ENCODE results near the gene KISS1R.

Gene KISS1R

DNA sequence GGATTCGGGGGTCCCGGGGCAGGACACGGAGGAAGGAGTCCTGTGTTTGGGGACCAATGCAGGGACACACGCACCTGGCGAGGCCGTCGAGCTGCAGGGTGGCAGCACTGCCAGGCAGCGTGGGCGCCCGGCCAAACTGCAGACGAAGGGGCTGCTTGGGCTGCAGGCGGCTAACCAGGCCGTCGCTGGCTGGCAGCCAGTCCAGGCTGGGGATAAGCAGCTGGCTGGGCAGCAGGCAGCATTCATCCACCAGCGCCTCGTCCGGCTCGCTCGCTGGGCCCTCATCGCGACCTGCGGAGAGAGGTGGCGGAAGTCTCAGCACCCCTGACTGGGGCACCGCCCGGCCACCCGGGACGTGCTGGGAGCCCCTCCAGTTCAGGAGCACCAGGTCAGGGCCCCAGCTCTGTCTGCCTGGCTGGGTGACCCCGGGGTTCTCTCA is 46.2 kb upstream of the KISS1R start:
- TF ChIP-seq, protein P1, sequence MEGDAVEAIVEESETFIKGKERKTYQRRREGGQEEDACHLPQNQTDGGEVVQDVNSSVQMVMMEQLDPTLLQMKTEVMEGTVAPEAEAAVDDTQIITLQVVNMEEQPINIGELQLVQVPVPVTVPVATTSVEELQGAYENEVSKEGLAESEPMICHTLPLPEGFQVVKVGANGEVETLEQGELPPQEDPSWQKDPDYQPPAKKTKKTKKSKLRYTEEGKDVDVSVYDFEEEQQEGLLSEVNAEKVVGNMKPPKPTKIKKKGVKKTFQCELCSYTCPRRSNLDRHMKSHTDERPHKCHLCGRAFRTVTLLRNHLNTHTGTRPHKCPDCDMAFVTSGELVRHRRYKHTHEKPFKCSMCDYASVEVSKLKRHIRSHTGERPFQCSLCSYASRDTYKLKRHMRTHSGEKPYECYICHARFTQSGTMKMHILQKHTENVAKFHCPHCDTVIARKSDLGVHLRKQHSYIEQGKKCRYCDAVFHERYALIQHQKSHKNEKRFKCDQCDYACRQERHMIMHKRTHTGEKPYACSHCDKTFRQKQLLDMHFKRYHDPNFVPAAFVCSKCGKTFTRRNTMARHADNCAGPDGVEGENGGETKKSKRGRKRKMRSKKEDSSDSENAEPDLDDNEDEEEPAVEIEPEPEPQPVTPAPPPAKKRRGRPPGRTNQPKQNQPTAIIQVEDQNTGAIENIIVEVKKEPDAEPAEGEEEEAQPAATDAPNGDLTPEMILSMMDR (IDR thresholded peaks at IDR 0.05; ENCODE audit: low read depth, low read length, missing control alignments): no peak
- in situ Hi-C loops (cut with HindIII; ENCODE audit: low sequenced_read_pairs): no loop called here
- no peak for DNase-seq (ENCODE audit: low read depth)
- H3K4me3 ChIP-seq (ENCODE audit: low read depth, low read length): no peak overlapping the region

DNA sequence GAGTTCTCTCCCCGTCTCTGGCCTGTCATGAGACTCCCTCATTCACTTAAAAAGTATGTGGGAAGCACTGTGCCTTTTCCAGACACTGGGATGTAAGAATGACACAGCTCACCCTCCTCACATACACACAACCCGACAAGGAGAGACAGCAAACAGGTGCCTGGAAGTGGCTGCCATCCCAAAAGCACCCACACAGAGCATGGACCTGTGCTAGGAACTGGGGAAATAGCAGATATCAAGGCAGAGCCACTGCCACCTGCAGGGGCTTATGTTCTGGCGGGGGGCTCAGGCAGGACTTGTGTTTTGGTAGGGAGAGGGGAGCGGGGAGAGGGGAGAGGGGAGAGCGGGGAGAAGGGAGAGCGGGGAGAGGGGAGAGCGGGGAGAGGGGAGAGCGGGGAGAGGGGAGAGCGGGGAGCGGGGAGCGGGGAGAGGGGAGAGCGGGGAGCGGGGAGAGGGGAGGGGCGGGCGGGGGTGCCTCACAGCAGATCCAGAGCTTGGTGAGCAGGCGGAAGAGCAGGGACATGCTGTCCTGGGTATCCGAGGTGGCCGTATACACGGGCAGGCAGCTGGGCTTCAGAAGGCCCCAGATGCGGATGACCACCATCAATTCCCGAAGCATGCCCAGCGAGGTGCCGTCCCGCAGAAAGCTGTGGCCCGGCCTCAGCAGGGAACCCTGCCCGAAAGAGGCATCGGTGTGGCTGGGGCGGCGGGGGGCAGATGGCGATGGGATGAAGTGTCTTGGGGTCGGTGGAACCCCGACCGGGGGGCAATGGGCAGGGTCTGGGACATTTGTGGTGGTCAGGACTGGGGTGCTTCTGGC is 45.5 kb upstream of the KISS1R start:
- DNase-seq (ENCODE audit: low read depth): no peak
- H3K4me3 ChIP-seq (ENCODE audit: low read depth, low read length): no peak overlapping the region
- in situ Hi-C loops (cut with HindIII; ENCODE audit: low sequenced_read_pairs): no loop called here
- TF ChIP-seq, protein P1 (IDR thresholded peaks at IDR 0.05; ENCODE audit: low read depth, low read length, missing control alignments): no peak

DNA sequence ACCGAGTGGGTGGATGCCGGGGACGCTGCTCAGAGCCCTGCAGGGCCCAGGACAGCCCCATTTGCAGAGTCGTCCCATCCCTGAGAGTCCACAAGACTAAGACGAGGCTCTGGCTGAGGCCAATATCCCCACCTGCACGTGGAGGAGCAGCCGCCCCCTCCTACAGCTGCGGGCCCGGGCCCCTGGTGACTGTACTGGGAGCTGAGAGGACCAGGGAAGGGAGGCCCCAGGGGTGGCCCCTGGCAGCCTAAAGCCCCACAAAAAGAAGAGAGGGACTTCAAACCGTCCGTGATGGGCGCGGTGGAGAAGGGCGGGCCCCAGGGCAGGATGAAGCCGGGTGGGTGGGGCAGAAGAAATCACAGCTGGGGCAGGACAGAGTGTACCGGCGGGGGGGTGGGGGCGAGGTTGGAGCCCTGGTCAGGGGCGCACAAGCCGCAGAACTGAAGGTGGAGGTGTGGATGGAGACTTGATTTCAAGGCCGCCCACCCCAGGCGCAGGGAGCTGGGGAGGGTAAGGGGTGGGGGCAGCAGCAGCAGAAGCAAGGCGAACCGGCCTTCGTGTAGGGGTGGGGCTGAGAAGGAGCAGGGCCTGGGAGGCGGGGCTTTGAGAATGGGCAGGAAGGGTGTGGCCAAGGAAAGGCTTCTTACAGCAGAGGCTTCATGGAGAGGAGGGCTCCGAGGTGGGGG is 44.7 kb upstream of the KISS1R start:
- in situ Hi-C loops (cut with HindIII; ENCODE audit: low sequenced_read_pairs): no loop called here
- TF ChIP-seq, protein P1 (IDR thresholded peaks at IDR 0.05; ENCODE audit: low read depth, low read length, missing control alignments): no peak
- H3K4me3 ChIP-seq (ENCODE audit: low read depth, low read length): no peak overlapping the region
- DNase-seq (ENCODE audit: low read depth): no peak

DNA sequence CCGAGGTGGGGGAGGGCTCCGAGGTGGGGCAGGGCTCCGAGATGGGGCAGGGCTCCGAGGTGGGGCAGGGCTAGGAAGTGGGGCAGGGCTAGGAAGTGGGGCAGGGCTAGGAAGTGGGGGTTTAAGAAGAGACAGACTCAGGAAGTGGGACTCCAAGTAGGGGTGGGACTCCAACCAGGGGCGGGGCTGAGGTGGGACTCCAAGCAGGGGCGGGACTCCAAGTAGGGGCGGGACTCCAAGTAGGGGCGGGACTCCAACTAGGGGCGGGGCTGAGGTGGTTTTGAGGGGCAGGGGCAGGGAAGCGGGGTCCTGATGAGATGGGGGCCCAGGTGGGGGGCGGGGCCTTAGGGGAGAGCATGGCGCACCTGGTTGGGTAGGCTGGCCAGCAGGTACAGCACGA is 44.0 kb upstream of the KISS1R start:
- H3K4me3 ChIP-seq (ENCODE audit: low read depth, low read length): no peak overlapping the region
- TF ChIP-seq, protein P1 (IDR thresholded peaks at IDR 0.05; ENCODE audit: low read depth, low read length, missing control alignments): no peak
- in situ Hi-C loops (cut with HindIII; ENCODE audit: low sequenced_read_pairs): no loop called here
- no peak for DNase-seq (ENCODE audit: low read depth)

DNA sequence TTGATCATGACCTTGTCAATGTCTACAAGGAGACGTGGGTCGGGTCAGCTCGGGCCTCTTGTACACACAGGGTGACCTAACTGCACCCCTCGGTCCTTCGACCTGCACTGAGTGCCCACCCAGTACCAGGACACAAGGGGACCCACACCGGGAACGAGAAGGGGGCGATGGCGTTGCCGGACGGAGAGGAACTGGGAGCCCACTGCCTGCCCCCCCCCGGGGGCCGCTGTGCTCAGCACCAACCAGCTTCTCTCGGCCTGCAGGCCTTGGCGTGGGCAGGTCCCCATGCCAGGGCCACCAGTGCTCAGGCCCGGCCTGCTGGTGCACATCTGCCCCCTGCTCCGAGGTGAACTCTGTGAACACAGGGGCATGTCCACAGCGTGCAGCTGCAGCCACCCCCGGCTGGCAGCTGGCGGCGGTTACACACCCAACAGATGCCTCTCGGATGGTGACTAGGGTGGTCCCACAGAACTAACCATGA is 43.5 kb upstream of the KISS1R start:
- TF ChIP-seq, protein P1 (IDR thresholded peaks at IDR 0.05; ENCODE audit: low read depth, low read length, missing control alignments): no peak
- in situ Hi-C loops (cut with HindIII; ENCODE audit: low sequenced_read_pairs): no loop called here
- no peak overlapping the region for H3K4me3 ChIP-seq (ENCODE audit: low read depth, low read length)
- DNase-seq (ENCODE audit: low read depth): no peak

DNA sequence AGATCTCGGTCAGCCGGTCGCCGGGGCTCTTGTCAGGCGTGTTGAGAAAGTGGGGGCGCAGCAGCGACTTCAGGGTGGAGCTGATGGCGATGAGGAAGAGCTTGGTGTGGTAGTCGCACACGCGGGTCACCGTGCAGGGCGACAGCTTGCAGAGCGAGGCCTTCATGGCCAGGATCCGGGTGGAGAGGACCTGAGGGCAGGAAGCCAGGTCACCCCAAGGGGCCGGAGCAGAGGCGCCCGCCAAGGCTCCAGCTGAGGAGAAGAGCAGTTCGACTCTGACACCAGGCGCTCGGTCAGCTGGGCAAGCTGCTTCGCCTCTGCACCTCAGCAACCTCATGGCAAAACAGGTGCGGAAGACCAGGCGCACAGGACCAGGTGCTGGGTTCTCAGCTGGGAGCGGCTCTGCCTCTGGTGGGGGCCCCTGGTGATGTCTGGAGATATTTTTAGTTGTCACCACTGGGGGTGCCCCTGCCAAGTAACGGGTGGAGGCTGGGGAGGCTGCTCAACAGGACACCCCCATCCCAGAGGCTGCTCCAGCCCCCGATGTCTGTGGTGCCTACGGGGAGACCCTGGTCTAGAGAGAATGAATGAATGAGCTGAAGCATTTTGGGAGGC is 41.8 kb upstream of the KISS1R start:
- in situ Hi-C loops (cut with HindIII; ENCODE audit: low sequenced_read_pairs): no loop called here
- TF ChIP-seq, protein P1 (IDR thresholded peaks at IDR 0.05; ENCODE audit: low read depth, low read length, missing control alignments): no peak
- no peak for DNase-seq (ENCODE audit: low read depth)

More for the DNA sequence above, 41.8 kb upstream of the KISS1R start:
- no peak overlapping the region for H3K4me3 ChIP-seq (ENCODE audit: low read depth, low read length)

All from astrocyte of the cerebellum (primary cell).